ENCODE data around the gene NPHP4. TPM values are rescaled to one million over a fixed set of nuclear protein-coding genes. Genes with fewer than 3 reads are reported as not detected.

NPHP4 gene
- total and polyA plus RNA-seq, 9 donors = 1.9 to 6.4 (median 4.2) TPM

GRCh38 chr1:5989286-5989605 is 3.0 kb downstream of the NPHP4 start:
- Histone ChIP-seq H3K4me3 (ENCODE audit: low read length) (no peak overlapping the region), H3K4me1 (ENCODE audit: control insufficient read depth, insufficient read depth, low read length) (peaks cover 17% of the 10 kb centered on the region), H3K27ac (ENCODE audit: low read length) (no peak overlapping the region), H3K9me3 (replicated peaks; ENCODE audit: control insufficient read depth, low read depth, low read length) (no peaks in the 10 kb centered on the region), H3K36me3 (ENCODE audit: control insufficient read depth, insufficient read depth, low read length) (peaks cover 9% of the 10 kb centered on the region), H3K27me3 (ENCODE audit: control insufficient read depth, insufficient read depth, low read length) (peaks cover 10% of the 10 kb centered on the region)
- WGBS (ENCODE audit: insufficient coverage) = 92% methylated on average over 3 of the region's 5 CpGs
- DNase-seq = no peak

- DNase-seq = no peak
- H3K36me3 ChIP-seq (ENCODE audit: control insufficient read depth, insufficient read depth, low read length) = peaks cover 9% of the 10 kb centered on the region
- 84% methylated on average over 7 of the region's 14 CpGs for WGBS (ENCODE audit: insufficient coverage)
These were observed 3.5 kb downstream of the NPHP4 start for GRCh38 chr1:5988596-5989285.

GRCh38 chr1:5986018-5986417 is 6.2 kb downstream of the NPHP4 start:
- Histone ChIP-seq H3K27ac (ENCODE audit: low read length) (no peak overlapping the region), H3K9me3 (replicated peaks; ENCODE audit: control insufficient read depth, low read depth, low read length) (no peaks in the 10 kb centered on the region), H3K4me3 (ENCODE audit: low read length) (no peak overlapping the region), H3K4me1 (ENCODE audit: control insufficient read depth, insufficient read depth, low read length) (peaks cover 4% of the 10 kb centered on the region), H3K36me3 (ENCODE audit: control insufficient read depth, insufficient read depth, low read length) (peaks cover 9% of the 10 kb centered on the region), H3K27me3 (ENCODE audit: control insufficient read depth, insufficient read depth, low read length) (no peaks in the 10 kb centered on the region)
- WGBS (ENCODE audit: insufficient coverage) = 85% methylated on average over 7 of the region's 13 CpGs
- no peak for DNase-seq

More at GRCh38 chr1:5988596-5989285, 3.5 kb downstream of the NPHP4 start:
- no peak overlapping the region for H3K27ac ChIP-seq (ENCODE audit: low read length)
- H3K4me1 ChIP-seq (ENCODE audit: control insufficient read depth, insufficient read depth, low read length) = peaks cover 16% of the 10 kb centered on the region
- no peak overlapping the region for H3K4me3 ChIP-seq (ENCODE audit: low read length)
- H3K27me3 ChIP-seq (ENCODE audit: control insufficient read depth, insufficient read depth, low read length) = peaks cover 6% of the 10 kb centered on the region
- H3K9me3 ChIP-seq (replicated peaks; ENCODE audit: control insufficient read depth, low read depth, low read length) = no peaks in the 10 kb centered on the region

GRCh38 chr1:5985250-5985649 is 7.0 kb downstream of the NPHP4 start:
- Histone ChIP-seq H3K4me1 (ENCODE audit: control insufficient read depth, insufficient read depth, low read length) (peaks cover 3% of the 10 kb centered on the region), H3K9me3 (replicated peaks; ENCODE audit: control insufficient read depth, low read depth, low read length) (no peaks in the 10 kb centered on the region), H3K27me3 (ENCODE audit: control insufficient read depth, insufficient read depth, low read length) (no peaks in the 10 kb centered on the region), H3K4me3 (ENCODE audit: low read length) (no peak overlapping the region), H3K36me3 (ENCODE audit: control insufficient read depth, insufficient read depth, low read length) (peaks cover 9% of the 10 kb centered on the region), H3K27ac (ENCODE audit: low read length) (no peak overlapping the region)
- no peak for DNase-seq
- WGBS (ENCODE audit: insufficient coverage) = 87% methylated on average over 11 of the region's 11 CpGs

GRCh38 chr1:5983361-5984103 is 8.7 kb downstream of the NPHP4 start:
- no peak for DNase-seq
- H3K4me3 ChIP-seq (ENCODE audit: low read length) = no peak overlapping the region
- H3K9me3 ChIP-seq (replicated peaks; ENCODE audit: control insufficient read depth, low read depth, low read length) = no peaks in the 10 kb centered on the region
- peaks cover 7% of the 10 kb centered on the region for H3K4me1 ChIP-seq (ENCODE audit: control insufficient read depth, insufficient read depth, low read length)
- peaks cover 9% of the 10 kb centered on the region for H3K36me3 ChIP-seq (ENCODE audit: control insufficient read depth, insufficient read depth, low read length)
- WGBS (ENCODE audit: insufficient coverage) = 56% methylated on average over 3 of the region's 6 CpGs
- no peaks in the 10 kb centered on the region for H3K27me3 ChIP-seq (ENCODE audit: control insufficient read depth, insufficient read depth, low read length)
- H3K27ac ChIP-seq (ENCODE audit: low read length) = no peak overlapping the region

GRCh38 chr1:5982868-5983267 is 9.4 kb downstream of the NPHP4 start:
- Histone ChIP-seq H3K27me3 (ENCODE audit: control insufficient read depth, insufficient read depth, low read length) (no peaks in the 10 kb centered on the region), H3K4me1 (ENCODE audit: control insufficient read depth, insufficient read depth, low read length) (peaks cover 7% of the 10 kb centered on the region), H3K27ac (ENCODE audit: low read length) (no peak overlapping the region), H3K4me3 (ENCODE audit: low read length) (no peak overlapping the region), H3K36me3 (ENCODE audit: control insufficient read depth, insufficient read depth, low read length) (peaks cover 9% of the 10 kb centered on the region), H3K9me3 (replicated peaks; ENCODE audit: control insufficient read depth, low read depth, low read length) (no peaks in the 10 kb centered on the region)
- no peak for DNase-seq
- WGBS (ENCODE audit: insufficient coverage) = 10% methylated on average over 2 of the region's 5 CpGs

GRCh38 chr1:5982276-5982675 is 9.9 kb downstream of the NPHP4 start:
- H3K4me3 ChIP-seq (ENCODE audit: low read length) = no peak overlapping the region
- H3K4me1 ChIP-seq (ENCODE audit: control insufficient read depth, insufficient read depth, low read length) = peaks cover 7% of the 10 kb centered on the region
- H3K27me3 ChIP-seq (ENCODE audit: control insufficient read depth, insufficient read depth, low read length) = no peaks in the 10 kb centered on the region
- H3K36me3 ChIP-seq (ENCODE audit: control insufficient read depth, insufficient read depth, low read length) = peaks cover 9% of the 10 kb centered on the region
- H3K9me3 ChIP-seq (replicated peaks; ENCODE audit: control insufficient read depth, low read depth, low read length) = no peaks in the 10 kb centered on the region
- no peak overlapping the region for H3K27ac ChIP-seq (ENCODE audit: low read length)
- no CpG with 5 or more reads among the region's 4 CpGs for WGBS (ENCODE audit: insufficient coverage)
- no peak for DNase-seq

GRCh38 chr1:5981009-5981380 is 11.2 kb downstream of the NPHP4 start:
- no peak for DNase-seq
- 26% methylated on average over 7 of the region's 8 CpGs for WGBS (ENCODE audit: insufficient coverage)
- H3K27me3 ChIP-seq (ENCODE audit: control insufficient read depth, insufficient read depth, low read length) = no peaks in the 10 kb centered on the region
- peaks cover 14% of the 10 kb centered on the region for H3K36me3 ChIP-seq (ENCODE audit: control insufficient read depth, insufficient read depth, low read length)
- no peak overlapping the region for H3K4me3 ChIP-seq (ENCODE audit: low read length)
- no peak overlapping the region for H3K27ac ChIP-seq (ENCODE audit: low read length)
- peaks cover 7% of the 10 kb centered on the region for H3K4me1 ChIP-seq (ENCODE audit: control insufficient read depth, insufficient read depth, low read length)
- no peaks in the 10 kb centered on the region for H3K9me3 ChIP-seq (replicated peaks; ENCODE audit: control insufficient read depth, low read depth, low read length)

- H3K27ac ChIP-seq (ENCODE audit: low read length) = no peak overlapping the region
- H3K4me1 ChIP-seq (ENCODE audit: control insufficient read depth, insufficient read depth, low read length) = peaks cover 7% of the 10 kb centered on the region
- H3K27me3 ChIP-seq (ENCODE audit: control insufficient read depth, insufficient read depth, low read length) = no peaks in the 10 kb centered on the region
- 23% methylated on average over 19 of the region's 20 CpGs for WGBS (ENCODE audit: insufficient coverage)
- peak; percentile 58 for DNase-seq
- H3K9me3 ChIP-seq (replicated peaks; ENCODE audit: control insufficient read depth, low read depth, low read length) = no peaks in the 10 kb centered on the region
- peaks cover 13% of the 10 kb centered on the region for H3K36me3 ChIP-seq (ENCODE audit: control insufficient read depth, insufficient read depth, low read length)
- H3K4me3 ChIP-seq (ENCODE audit: low read length) = no peak overlapping the region
These were observed 11.8 kb downstream of the NPHP4 start for GRCh38 chr1:5980314-5981008.

GRCh38 chr1:5979536-5980313 is 12.5 kb downstream of the NPHP4 start:
- H3K36me3 ChIP-seq (ENCODE audit: control insufficient read depth, insufficient read depth, low read length) = peaks cover 6% of the 10 kb centered on the region
- H3K4me3 ChIP-seq (ENCODE audit: low read length) = no peak overlapping the region
- H3K9me3 ChIP-seq (replicated peaks; ENCODE audit: control insufficient read depth, low read depth, low read length) = no peaks in the 10 kb centered on the region
- H3K27me3 ChIP-seq (ENCODE audit: control insufficient read depth, insufficient read depth, low read length) = no peaks in the 10 kb centered on the region
- H3K4me1 ChIP-seq (ENCODE audit: control insufficient read depth, insufficient read depth, low read length) = peaks cover 7% of the 10 kb centered on the region
- DNase-seq = no peak
- 82% methylated on average over 13 of the region's 16 CpGs for WGBS (ENCODE audit: insufficient coverage)
- no peak overlapping the region for H3K27ac ChIP-seq (ENCODE audit: low read length)

Measured in muscle of leg (tissue), 11 donors.